ENCODE measurements around the gene LINGO3. TPM values are rescaled to one million over a fixed set of nuclear protein-coding genes. Genes with fewer than 3 reads are reported as not detected.
A peak's percentile ranks its signal among the peaks of the same experiment; 100 is the strongest.
"Not testable (repeated sequence)": the region's sequence is repeated elsewhere in the genome, so short reads cannot be mapped to it uniquely, and the experiment has no call there.

The LINGO3 gene, protein sequence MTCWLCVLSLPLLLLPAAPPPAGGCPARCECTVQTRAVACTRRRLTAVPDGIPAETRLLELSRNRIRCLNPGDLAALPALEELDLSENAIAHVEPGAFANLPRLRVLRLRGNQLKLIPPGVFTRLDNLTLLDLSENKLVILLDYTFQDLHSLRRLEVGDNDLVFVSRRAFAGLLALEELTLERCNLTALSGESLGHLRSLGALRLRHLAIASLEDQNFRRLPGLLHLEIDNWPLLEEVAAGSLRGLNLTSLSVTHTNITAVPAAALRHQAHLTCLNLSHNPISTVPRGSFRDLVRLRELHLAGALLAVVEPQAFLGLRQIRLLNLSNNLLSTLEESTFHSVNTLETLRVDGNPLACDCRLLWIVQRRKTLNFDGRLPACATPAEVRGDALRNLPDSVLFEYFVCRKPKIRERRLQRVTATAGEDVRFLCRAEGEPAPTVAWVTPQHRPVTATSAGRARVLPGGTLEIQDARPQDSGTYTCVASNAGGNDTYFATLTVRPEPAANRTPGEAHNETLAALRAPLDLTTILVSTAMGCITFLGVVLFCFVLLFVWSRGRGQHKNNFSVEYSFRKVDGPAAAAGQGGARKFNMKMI
- 0.09 and 0.26 TPM in 2 replicates for total RNA-seq

DNA sequence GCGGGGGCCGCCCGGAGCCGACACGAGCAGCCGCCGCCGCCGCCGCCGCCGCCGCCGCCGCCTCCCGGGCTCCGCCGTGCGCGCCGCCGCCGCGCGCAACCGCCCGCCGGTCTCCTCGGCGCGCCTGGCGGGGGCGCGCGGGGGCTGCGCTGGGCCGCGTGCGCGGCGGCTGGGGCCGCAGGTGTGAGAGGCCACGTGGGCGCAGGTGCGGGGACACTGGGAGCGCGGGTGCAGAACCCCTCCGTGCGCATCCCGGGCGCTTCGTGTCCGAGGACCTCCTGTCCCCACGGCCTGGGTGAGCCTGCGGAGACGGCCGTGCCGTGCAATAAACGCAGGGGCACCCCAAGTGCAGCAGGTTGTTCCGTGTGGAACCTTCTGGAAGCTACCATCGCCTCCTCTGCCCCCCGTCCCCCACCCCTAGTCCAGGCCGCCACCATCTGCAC lies at the start of gene LINGO3:
LINGO3 (minus strand) TSS at position 41 of the 443 bp plus-strand sequence. CDS start 16,378 bp downstream, outside the sequence.
- intact Hi-C loops (cut with micrococcal nuclease) = no loop called here
- Mint-ChIP-seq H3K4me3 (peak within 1 kb of the TSS; percentile 26), H3K4me1 (peaks cover 3% of the 10 kb centered on the region), H3K27me3 (peaks cover 56% of the 10 kb centered on the region), H3K27ac (no peak within 1 kb of the TSS), H3K9me3 (no peaks in the 10 kb centered on the region), H3K36me3 (ENCODE audit: low read depth) (peaks cover 2% of the 10 kb centered on the region)
- peak; percentile 63 for DNase-seq

DNA sequence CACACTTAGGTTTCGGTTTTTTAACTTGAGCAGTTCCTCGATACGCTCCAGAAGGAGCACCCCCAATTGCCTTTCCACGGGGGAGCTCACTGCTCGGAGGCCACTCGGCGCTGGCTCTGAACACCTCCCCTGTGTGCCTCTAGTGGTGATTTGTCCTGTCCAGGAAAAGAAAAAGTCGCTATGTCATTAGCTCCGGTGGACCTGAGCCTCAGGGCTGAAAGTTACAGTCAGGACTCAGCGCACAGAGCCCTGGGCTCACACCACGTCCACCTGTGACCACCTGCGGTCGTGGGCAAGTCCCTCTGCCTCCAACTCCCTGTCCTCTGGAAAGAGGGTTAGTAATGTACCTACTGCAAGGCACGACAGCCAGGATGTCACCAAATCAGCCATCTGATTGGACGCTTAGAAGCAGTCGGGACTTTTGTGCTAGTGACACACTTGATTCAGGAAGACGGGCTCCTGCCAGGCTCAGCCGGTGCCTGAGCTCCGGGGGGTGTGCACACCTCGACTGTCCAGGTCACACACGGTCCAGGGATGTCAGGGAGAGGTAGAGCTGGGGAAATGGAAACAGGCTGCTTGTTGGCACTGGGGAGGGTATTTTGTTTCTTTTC lies 48.2 kb upstream of the LINGO3 start:
- no peak for DNase-seq
- Mint-ChIP-seq H3K27me3 (peaks cover 11% of the 10 kb centered on the region), H3K4me3 (no peak overlapping the region), H3K36me3 (ENCODE audit: low read depth) (no peaks in the 10 kb centered on the region), H3K27ac (no peak overlapping the region), H3K4me1 (peaks cover 4% of the 10 kb centered on the region), H3K9me3 (no peaks in the 10 kb centered on the region)
- intact Hi-C loops (cut with micrococcal nuclease) = no loop called here

DNA sequence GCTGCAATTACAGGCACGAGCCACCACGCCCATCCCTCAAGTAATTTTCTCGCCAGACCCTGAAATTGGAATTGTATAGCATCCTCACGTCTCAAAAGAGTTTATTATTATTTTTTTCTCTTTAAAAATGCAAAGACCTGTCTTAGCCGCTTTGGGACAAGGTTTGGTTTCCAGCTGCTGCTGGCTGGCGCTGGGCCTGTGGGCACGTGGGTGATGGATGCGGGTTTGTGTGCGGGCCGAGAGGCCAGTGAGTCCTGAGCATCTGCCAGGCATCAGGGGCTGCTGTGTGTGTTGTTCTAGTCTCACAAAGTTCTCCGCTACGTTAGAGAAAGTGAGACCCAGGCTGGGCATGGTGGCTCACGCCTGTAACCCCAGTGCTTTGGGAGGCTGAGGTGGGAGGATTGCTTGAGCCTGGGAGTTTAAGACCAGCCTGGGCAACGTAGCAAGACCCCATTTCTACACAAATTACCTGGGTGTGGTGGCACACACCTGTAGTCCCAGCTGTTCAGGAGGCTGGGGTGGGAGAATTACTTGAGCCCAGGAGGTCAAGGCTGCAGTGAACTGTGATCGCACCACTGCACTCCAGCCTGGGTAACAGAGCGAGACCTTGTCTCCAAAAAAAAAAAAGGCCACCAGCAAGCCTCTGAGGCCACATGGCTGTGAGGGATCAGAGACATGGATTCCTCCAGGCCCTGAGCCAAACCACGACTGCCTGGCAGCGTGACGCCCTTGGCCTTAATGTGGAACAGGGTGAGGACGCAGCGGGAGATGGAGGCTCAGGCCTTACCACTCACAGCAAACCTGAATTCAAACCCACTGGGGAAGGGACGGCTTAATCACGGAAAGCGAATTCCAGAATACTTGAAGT lies 47.4 kb upstream of the LINGO3 start:
- H3K36me3 Mint-ChIP-seq (ENCODE audit: low read depth) = no peaks in the 10 kb centered on the region
- H3K9me3 Mint-ChIP-seq = no peaks in the 10 kb centered on the region
- no peak for DNase-seq
- H3K27me3 Mint-ChIP-seq = peaks cover 6% of the 10 kb centered on the region
- intact Hi-C loops (cut with micrococcal nuclease) = no loop called here
- H3K4me3 Mint-ChIP-seq = no peak overlapping the region
- H3K27ac Mint-ChIP-seq = no peak overlapping the region
- H3K4me1 Mint-ChIP-seq = peaks cover under 1% of the 10 kb centered on the region

DNA sequence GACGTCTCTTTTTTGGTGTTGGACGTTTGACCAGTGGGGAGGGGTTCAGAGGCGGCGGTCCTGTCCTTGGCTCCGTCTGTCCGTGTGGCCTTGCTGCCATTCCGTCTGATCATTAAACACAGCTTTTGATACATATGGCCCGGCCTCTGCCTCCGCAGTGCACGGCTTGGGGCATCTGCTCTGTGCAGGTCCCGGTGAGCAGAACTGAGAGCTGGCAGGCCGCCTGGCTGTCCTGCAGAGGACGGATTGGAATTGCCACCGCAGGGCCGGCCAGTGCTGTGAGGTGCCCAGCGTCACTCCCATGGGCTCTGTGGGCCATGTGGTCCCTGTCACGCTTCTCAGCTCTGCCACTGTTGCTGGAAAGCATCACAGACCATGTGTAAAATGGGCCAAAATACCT lies 46.7 kb upstream of the LINGO3 start:
- H3K36me3 Mint-ChIP-seq (ENCODE audit: low read depth) = no peaks in the 10 kb centered on the region
- intact Hi-C loops (cut with micrococcal nuclease) = no loop called here
- no peaks in the 10 kb centered on the region for H3K4me1 Mint-ChIP-seq
- no peak for DNase-seq
- no peaks in the 10 kb centered on the region for H3K9me3 Mint-ChIP-seq
- H3K27me3 Mint-ChIP-seq = peaks cover 5% of the 10 kb centered on the region
- no peak overlapping the region for H3K27ac Mint-ChIP-seq
- no peak overlapping the region for H3K4me3 Mint-ChIP-seq

DNA sequence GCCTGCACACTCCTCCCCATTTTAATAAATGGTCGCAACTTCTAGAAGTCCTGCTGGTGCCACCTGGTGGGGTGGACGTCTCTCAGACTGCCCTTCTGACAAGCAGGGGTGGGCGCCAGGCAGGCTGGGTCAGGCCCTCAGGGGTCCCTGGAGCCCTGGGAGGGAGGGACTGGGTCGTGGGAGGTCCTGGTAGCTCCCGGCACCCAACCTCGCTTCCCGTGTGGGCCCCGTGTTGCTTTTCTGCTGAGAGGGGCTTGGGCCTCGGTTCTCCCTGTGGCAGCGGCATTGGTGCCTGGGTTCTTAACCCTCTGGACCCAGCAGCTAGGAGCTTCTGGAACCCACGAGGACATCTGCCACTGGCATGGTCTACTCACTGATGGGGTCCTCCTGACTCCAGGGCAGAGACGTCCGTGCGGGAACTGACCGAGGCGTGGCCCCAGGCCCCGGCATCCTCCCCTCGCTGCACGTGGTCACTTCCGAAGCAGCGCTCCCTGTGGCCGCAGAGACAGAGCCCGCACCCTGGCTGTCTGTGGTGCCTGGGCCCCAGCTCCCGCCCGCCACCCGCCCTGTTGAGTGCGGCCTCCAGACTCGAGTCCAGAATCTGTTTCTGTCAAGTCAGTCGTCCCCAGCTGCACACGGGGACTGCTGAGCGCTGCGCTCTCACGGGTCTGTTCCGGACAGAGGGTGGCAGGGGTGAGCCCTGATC lies 46.1 kb upstream of the LINGO3 start:
- H3K4me3 Mint-ChIP-seq = no peak overlapping the region
- intact Hi-C loops (cut with micrococcal nuclease) = no loop called here
- no peaks in the 10 kb centered on the region for H3K4me1 Mint-ChIP-seq
- H3K27me3 Mint-ChIP-seq = peaks cover 4% of the 10 kb centered on the region
- H3K9me3 Mint-ChIP-seq = no peaks in the 10 kb centered on the region
- no peaks in the 10 kb centered on the region for H3K36me3 Mint-ChIP-seq (ENCODE audit: low read depth)
- no peak overlapping the region for H3K27ac Mint-ChIP-seq
- no peak for DNase-seq

DNA sequence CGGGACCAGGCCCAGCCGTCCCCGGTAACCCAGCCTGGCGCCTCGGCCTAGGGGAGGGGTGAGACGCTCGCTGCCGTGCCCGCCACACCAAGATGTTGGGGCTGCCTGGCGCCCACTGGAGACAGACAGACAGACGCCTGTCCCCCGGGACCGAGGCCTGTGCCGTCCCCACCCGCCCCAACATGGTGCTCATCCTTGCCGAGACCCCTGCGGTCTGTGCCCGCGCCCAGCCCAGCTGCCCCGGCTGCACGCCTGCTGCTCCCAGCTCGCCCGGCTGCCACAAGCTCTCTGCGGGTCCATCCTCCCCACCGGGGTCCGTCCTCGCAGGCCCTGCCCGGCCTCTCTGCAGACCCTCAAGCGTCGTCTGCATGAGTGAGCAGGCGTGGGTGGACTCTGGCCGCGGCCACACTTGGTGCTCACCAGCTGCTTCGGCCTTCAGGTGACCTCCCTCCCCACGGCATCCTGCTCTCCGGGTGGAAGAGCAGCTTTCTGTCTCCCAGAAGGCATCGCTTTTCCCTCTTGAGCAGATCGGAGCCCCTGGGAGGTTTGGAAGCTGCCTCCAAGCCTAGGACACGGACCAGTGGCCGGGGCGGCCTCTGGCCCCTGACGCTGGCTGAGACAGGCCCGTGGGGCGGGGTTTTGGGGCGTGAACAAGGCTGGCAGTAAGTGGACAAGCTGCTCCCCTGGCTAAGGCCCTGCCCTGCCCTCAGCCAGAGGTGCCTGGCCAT lies 45.4 kb upstream of the LINGO3 start:
- DNase-seq = no peak
- H3K4me3 Mint-ChIP-seq = no peak overlapping the region
- intact Hi-C loops (cut with micrococcal nuclease) = no loop called here
- H3K27ac Mint-ChIP-seq = no peak overlapping the region
- no peaks in the 10 kb centered on the region for H3K9me3 Mint-ChIP-seq
- no peaks in the 10 kb centered on the region for H3K27me3 Mint-ChIP-seq
- no peaks in the 10 kb centered on the region for H3K36me3 Mint-ChIP-seq (ENCODE audit: low read depth)
- H3K4me1 Mint-ChIP-seq = no peaks in the 10 kb centered on the region

DNA sequence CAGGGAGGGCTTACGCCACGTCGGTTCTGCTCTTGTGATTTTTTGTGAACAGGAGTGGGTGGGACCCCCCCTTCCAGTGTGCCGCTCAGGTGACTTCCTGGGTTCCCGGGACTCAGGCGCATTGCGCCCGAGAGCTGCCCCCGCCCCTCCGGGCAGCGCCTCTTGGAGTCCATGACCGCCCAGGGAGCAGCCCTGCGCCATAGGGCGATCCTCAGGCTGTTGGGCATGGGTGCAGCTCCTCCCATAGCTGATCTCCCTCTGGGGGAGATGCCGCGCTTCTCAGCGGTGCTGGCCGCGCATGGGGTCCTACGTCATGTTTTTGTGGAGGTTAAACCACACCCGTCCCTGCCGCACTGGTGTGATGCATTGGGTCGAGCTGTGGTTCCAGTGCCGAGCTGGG lies 44.2 kb upstream of the LINGO3 start:
- no peak overlapping the region for H3K27ac Mint-ChIP-seq
- H3K27me3 Mint-ChIP-seq = no peaks in the 10 kb centered on the region
- no peaks in the 10 kb centered on the region for H3K4me1 Mint-ChIP-seq
- H3K9me3 Mint-ChIP-seq = no peaks in the 10 kb centered on the region
- intact Hi-C loops (cut with micrococcal nuclease) = no loop called here
- no peak overlapping the region for H3K4me3 Mint-ChIP-seq
- H3K36me3 Mint-ChIP-seq (ENCODE audit: low read depth) = no peaks in the 10 kb centered on the region
- no peak for DNase-seq

DNA sequence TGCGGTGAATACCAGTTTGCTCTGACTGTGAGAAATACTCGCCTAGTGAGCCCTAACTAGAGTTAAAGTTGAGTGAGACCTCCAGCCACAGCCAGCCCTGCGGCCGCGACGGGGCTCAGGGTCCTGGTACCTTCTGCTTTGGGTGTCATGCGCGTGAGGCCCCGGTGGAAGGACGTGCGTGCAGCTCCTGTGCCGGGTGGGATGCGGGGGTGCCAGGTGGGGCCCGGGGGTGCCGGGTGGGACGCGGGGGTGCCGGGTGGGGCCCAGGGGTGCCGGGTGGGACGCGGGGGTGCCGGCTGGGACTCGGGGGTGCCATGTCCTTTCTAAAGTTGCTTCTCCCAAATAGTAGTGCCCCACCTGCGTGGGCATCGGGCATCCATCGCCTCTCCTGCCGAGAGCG lies 43.6 kb upstream of the LINGO3 start:
- Mint-ChIP-seq H3K27me3 (no peaks in the 10 kb centered on the region), H3K4me3 (no peak overlapping the region), H3K9me3 (no peaks in the 10 kb centered on the region), H3K4me1 (no peaks in the 10 kb centered on the region), H3K27ac (no peak overlapping the region), H3K36me3 (ENCODE audit: low read depth) (no peaks in the 10 kb centered on the region)
- intact Hi-C loops (cut with micrococcal nuclease) = no loop called here
- no peak for DNase-seq

DNA sequence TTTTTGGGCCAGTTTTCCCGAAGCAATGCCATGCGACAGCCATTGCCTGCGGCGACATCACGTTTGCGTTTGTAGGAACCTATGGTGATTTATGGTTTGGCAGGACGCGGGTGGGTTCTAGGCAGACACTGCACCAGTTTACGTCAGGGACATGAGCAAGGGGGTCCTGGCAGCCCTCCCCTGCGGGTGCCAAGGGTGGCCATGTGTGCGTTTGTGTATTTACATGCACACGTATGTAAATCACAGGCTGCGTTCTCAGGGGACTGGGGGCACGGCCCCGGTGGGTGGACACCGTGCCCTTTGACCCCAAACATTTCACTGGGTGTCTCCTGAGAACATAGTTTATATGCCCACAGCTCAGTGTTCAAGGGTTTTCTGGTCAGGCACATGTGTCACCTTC lies 42.7 kb upstream of the LINGO3 start:
- no peak for DNase-seq
- H3K27me3 Mint-ChIP-seq = no peaks in the 10 kb centered on the region
- no peaks in the 10 kb centered on the region for H3K4me1 Mint-ChIP-seq
- peaks cover 3% of the 10 kb centered on the region for H3K36me3 Mint-ChIP-seq (ENCODE audit: low read depth)
- no peak overlapping the region for H3K4me3 Mint-ChIP-seq
- no peak overlapping the region for H3K27ac Mint-ChIP-seq
- no peaks in the 10 kb centered on the region for H3K9me3 Mint-ChIP-seq
- intact Hi-C loops (cut with micrococcal nuclease) = no loop called here

DNA sequence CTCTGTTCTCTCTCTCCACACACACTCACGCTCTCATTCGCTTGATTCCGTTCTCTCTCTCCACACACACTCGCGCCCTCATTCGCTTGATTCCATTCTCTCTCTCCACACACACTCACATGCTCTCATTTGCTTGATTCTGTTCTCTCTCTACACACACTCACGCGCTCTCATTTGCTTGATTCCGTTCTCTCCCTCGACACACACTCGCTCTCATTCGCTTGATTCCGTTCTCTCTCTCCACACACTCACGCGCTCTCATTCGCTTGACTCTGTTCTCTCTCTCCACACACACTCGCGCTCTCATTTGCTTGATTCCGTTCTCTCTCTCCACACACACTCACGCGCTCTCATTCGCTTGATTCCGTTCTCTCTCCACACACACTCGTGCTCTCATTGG lies 41.9 kb upstream of the LINGO3 start:
- H3K4me1 Mint-ChIP-seq; intact Hi-C loops (cut with micrococcal nuclease); H3K4me3 Mint-ChIP-seq; H3K27me3 Mint-ChIP-seq; H3K9me3 Mint-ChIP-seq; H3K27ac Mint-ChIP-seq; DNase-seq; H3K36me3 Mint-ChIP-seq (ENCODE audit: low read depth): not testable (repeated sequence)

DNA sequence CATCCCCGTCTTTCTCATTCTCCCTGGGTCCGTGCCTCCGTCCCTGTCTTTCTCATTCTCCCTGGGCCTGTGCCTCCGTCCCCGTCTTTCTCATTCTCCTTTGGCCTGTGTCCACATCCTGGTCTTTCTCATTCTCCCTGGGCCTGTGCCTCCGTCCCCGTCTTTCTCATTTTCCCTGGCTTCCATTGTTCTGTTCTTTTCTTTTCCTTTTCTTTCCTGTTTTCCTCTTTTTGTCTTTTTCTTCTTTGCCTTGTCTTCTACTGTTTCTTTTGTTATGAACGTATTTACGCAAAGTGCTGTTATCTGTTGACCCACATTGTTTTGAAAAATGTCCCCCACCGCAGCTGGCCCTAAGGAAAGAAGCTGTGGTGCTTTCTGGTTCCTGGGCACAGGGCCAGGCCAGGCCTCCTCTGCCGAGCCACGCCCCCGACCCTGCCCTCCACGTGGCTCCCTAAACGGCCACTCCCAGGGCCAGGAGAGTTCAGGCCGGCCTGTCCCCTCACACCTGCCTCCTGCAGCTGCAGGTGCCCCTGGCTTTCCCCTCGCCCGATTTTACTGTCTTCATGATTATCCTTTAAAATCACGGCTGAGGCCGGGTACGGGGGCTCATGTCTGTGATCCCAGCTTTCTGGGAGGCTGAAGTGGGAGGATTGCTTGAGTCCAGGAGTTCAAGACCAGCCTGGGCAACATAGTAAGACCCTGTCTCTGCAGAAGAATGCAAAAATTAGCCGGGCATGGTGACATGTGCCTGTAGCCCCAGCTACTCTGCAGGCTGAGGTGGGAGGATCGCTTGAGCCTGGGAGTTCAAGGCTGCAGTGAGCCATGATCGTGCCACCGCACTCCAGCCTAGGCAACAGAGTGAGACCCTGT lies 38.1 kb upstream of the LINGO3 start:
- Mint-ChIP-seq H3K4me3 (no peak overlapping the region), H3K36me3 (ENCODE audit: low read depth) (peaks cover 7% of the 10 kb centered on the region), H3K27ac (peak overlapping the region; percentile 23), H3K4me1 (no peaks in the 10 kb centered on the region), H3K9me3 (no peaks in the 10 kb centered on the region), H3K27me3 (no peaks in the 10 kb centered on the region)
- intact Hi-C loops (cut with micrococcal nuclease) = no loop called here
- DNase-seq = no peak

DNA sequence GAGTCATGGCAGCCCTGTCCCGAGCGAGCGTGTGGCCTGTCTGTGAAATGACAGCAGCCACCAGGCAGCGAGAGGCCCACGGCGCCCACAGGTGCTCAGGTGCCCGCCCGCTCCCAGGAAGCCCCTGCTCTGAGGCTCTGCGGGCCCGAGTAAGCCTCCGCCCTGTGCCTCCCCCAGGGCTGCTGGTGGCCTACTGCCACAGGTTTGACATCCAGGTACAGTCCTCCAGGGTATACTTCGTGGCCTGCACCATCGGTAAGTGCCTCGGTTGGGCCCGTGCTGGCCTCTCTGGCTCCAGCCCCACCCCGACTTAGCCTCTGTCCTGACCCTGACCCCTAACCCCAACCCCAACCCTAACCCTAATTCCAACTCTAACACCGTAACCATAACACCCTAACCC lies 37.1 kb upstream of the LINGO3 start:
- no peaks in the 10 kb centered on the region for H3K9me3 Mint-ChIP-seq
- no peak overlapping the region for H3K4me3 Mint-ChIP-seq
- peaks cover 7% of the 10 kb centered on the region for H3K36me3 Mint-ChIP-seq (ENCODE audit: low read depth)
- no peaks in the 10 kb centered on the region for H3K4me1 Mint-ChIP-seq
- no peak for DNase-seq
- H3K27ac Mint-ChIP-seq = no peak overlapping the region
- H3K27me3 Mint-ChIP-seq = no peaks in the 10 kb centered on the region
- intact Hi-C loops (cut with micrococcal nuclease) = no loop called here
